Esophagus (tissue), 2 donors: ENCODE measurements around the gene TYK2. TPM values are rescaled to one million over a fixed set of nuclear protein-coding genes. Genes with fewer than 3 reads are reported as not detected.

Experiments
- H3K27ac ChIP-seq, 2 donors: one replicate each; pipeline ENCODE4 v1.5.1; 2013; ENCODE audit warnings: low read depth in 2 of 2, mild to moderate bottlenecking in 2 of 2, inconsistent platforms in 1 of 2, low read length in 1 of 2, moderate library complexity in 1 of 2
- H3K27me3 ChIP-seq, 2 donors: one replicate each; pipeline ENCODE4 v1.6.1; 2013; ENCODE audit warnings: low read length in 2 of 2, control low read depth in 1 of 2, mild to moderate bottlenecking in 1 of 2; ENCODE audit not compliant: insufficient read depth in 2 of 2, control insufficient read depth in 1 of 2
- H3K36me3 ChIP-seq, 2 donors: one replicate each; pipeline ENCODE4 v1.6.1; 2013; ENCODE audit warnings: low read length in 1 of 2; ENCODE audit not compliant: control insufficient read depth in 2 of 2, insufficient read depth in 2 of 2
- H3K4me1 ChIP-seq, 2 donors: one replicate each; pipeline ENCODE4 v1.6.1; 2013; ENCODE audit warnings: low read length in 1 of 2; ENCODE audit not compliant: control insufficient read depth in 2 of 2, insufficient read depth in 2 of 2
- H3K4me3 ChIP-seq, 2 donors: one replicate each; pipeline ENCODE4 v1.5.1; 2013; ENCODE audit warnings: low read length in 2 of 2, mild to moderate bottlenecking in 2 of 2, low read depth in 1 of 2, moderate library complexity in 1 of 2
- H3K9me3 ChIP-seq, 2 donors: one replicate each; pipeline ENCODE4 v1.6.1; 2013; ENCODE audit warnings: mild to moderate bottlenecking in 2 of 2, low read depth in 1 of 2, low read length in 1 of 2, moderate library complexity in 1 of 2; ENCODE audit not compliant: control insufficient read depth in 2 of 2, insufficient read depth in 1 of 2
- WGBS, 2 donors: extraction: QIAGEN DNeasy Blood & Tissue Kit; methylation state at CpG; one replicate each; pipeline ENCODE4 v1.1.7; 2013; 5-methylcytosine and 5-hydroxymethylcytosine counted together
- polyA plus RNA-seq, 2 donors: library from polyadenylated mRNA; stranded (reverse); fragments of 200-250 nt; gene quantifications; one replicate each; pipeline ENCODE4 v1.2.3, GENCODE V29; 2013
- donor health status: healthy with polysubstance abuse.
- donor health status: Bipolar disorder and iron deficiency.

Gene TYK2
- polyA plus RNA-seq, 2 donors: 56.2 to 96.8 TPM

DNA sequence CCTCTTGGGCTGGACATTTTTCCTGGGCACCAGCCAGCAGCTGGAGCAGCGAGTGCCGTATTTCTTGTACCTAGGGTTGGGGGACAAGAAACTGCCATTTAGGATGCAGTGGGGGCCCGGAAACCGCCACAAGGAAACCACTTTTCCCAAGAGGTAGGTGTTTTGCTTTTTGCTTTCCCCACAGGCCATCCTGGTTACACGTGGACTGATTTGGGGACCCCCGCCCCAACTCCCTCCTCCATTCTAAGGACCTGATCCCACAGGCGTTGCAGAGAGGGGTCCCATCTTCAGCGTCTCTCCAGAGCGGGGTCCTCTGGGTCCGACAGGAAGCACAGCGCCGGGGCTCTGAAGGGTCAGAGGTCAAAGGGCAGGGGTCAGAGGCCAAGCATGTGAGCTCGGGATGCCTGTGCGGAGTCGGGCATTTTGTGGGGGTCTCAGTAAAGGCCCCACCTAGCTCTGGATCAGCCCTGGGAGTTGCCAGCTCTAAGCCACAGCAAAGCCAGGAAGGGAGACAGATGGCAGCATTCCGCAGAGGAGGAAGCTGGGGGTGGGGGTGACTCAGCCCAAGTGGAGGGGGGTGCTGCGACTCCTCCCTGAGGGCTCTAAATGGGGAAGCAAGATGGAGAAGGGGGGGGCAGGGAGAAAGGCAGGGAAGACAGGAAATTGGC is 75.1 kb downstream of the TYK2 start:
- Histone ChIP-seq H3K4me3 (no peak overlapping the region), H3K36me3 (peaks cover 0 to 2% of the 10 kb centered on the region in 2 donors), H3K9me3 (no peaks in the 10 kb centered on the region), H3K27me3 (no peaks in the 10 kb centered on the region), H3K4me1 (no peaks in the 10 kb centered on the region), H3K27ac (no peak overlapping the region)
- 79 to 81% methylated on average over 17 of the region's 17 CpGs for WGBS, 2 donors

Other genes starting within 250 kb of the TYK2 start
- gene DNMT1, start 185.6 kb downstream of the TYK2 start, polyA plus RNA-seq: 10 to 100 TPM; 32.1 to 42.6 TPM
- gene S1PR2, start 149.2 kb downstream of the TYK2 start, polyA plus RNA-seq: 1 to 10 TPM in 1 of 2 donors, under 1 TPM in 1; 0.71 to 1.2 TPM
- gene MRPL4, start 128.4 kb downstream of the TYK2 start, polyA plus RNA-seq: 10 to 100 TPM; 25.7 to 71.6 TPM
- gene ICAM1, start 109.5 kb downstream of the TYK2 start, polyA plus RNA-seq: 1 to 10 TPM; 4.8 to 8.8 TPM
- under 1 TPM; 0.12 to 0.26 TPM for gene ICAM4, start 93.6 kb downstream of the TYK2 start, polyA plus RNA-seq
- under 1 TPM; 0.27 to 0.45 TPM for gene ICAM5, start 90.6 kb downstream of the TYK2 start, polyA plus RNA-seq
- 1 to 10 TPM; 2.0 to 8.2 TPM for gene ZGLP1, start 70.8 kb downstream of the TYK2 start, polyA plus RNA-seq
- 10 to 100 TPM; 18.3 to 18.5 TPM for gene FDX2, start 64.6 kb downstream of the TYK2 start, polyA plus RNA-seq
- gene RAVER1, start 47.0 kb downstream of the TYK2 start, polyA plus RNA-seq: 1 to 10 TPM; 7.1 to 8.2 TPM
- 1 to 10 TPM; 3.8 to 5.8 TPM for gene ICAM3, start 40.9 kb downstream of the TYK2 start, polyA plus RNA-seq
- gene CDC37, start 23.0 kb upstream of the TYK2 start, polyA plus RNA-seq: 100 to 1,000 TPM; 162 to 206 TPM
- 1 to 10 TPM; 1.2 to 1.3 TPM for gene PDE4A, start 40.0 kb upstream of the TYK2 start, polyA plus RNA-seq
- gene KEAP1, start 122.8 kb upstream of the TYK2 start, polyA plus RNA-seq: 10 to 100 TPM; 54.2 to 63.9 TPM
- gene S1PR5, start 136.9 kb upstream of the TYK2 start, polyA plus RNA-seq: 10 to 100 TPM in 1 of 2 donors, 1 to 10 TPM in 1; 9.4 to 12.1 TPM
- 10 to 100 TPM; 43.9 to 53.6 TPM for gene ATG4D, start 163.3 kb upstream of the TYK2 start, polyA plus RNA-seq
- gene KRI1, start 185.4 kb upstream of the TYK2 start, polyA plus RNA-seq: 10 to 100 TPM; 16.4 to 25.3 TPM
- gene CDKN2D, start 188.4 kb upstream of the TYK2 start, polyA plus RNA-seq: 10 to 100 TPM in 1 of 2 donors, 1 to 10 TPM in 1; 4.6 to 11.7 TPM
- 10 to 100 TPM; 54.2 to 55.4 TPM for gene AP1M2, start 206.7 kb upstream of the TYK2 start, polyA plus RNA-seq
- gene SLC44A2, start 245.0 kb upstream of the TYK2 start, polyA plus RNA-seq: 10 to 100 TPM; 70.5 to 76.8 TPM